Progenitor cell of endocrine pancreas (in vitro differentiated cells): ENCODE results near the gene KCNQ5. TPM values are rescaled to one million over a fixed set of nuclear protein-coding genes. Genes with fewer than 3 reads are reported as not detected.

ENCODE experiments used
- DNase-seq: peaks from one replicate; pipeline ENCODE4 v3.0.0; 2021; ENCODE audit warnings: low spot score; ENCODE audit not compliant: unreplicated experiment
- H3K27ac Mint-ChIP-seq: 2 replicates; pipeline ENCODE4 v1.8.0; 2021; ENCODE audit warnings: mild to moderate bottlenecking, moderate library complexity, mixed read lengths
- H3K27me3 Mint-ChIP-seq: 2 replicates; pipeline ENCODE4 v1.8.0; 2021; ENCODE audit warnings: mixed read lengths
- H3K36me3 Mint-ChIP-seq: 2 replicates; pipeline ENCODE4 v1.8.0; 2022; ENCODE audit warnings: mixed read lengths; ENCODE audit not compliant: insufficient read depth
- H3K4me1 Mint-ChIP-seq: 2 replicates; pipeline ENCODE4 v1.8.0; 2021; ENCODE audit warnings: low read depth, mixed read lengths
- H3K4me3 Mint-ChIP-seq: 2 replicates; pipeline ENCODE4 v1.8.0; 2021; ENCODE audit warnings: low read depth, mild to moderate bottlenecking, moderate library complexity, mixed read lengths
- H3K9me3 Mint-ChIP-seq: 2 replicates; pipeline ENCODE4 v1.8.0; 2021; ENCODE audit warnings: low read depth, mixed read lengths
- CTCF ChIP-seq: fragments of 200-600 bp; sonication (generic); IDR thresholded peaks from one replicate; pipeline ENCODE4 v1.5.0; 2021; ENCODE audit warnings: antibody characterized with exemption, mild to moderate bottlenecking; ENCODE audit not compliant: unreplicated experiment
- total RNA-seq: library from RNA; stranded (reverse); gene quantifications from 2 replicates; pipeline ENCODE4 v1.2.1, GENCODE V29; 2021

The KCNQ5 gene
- total RNA-seq, 1 donor from 2014 or later = 1.0 TPM

DNA sequence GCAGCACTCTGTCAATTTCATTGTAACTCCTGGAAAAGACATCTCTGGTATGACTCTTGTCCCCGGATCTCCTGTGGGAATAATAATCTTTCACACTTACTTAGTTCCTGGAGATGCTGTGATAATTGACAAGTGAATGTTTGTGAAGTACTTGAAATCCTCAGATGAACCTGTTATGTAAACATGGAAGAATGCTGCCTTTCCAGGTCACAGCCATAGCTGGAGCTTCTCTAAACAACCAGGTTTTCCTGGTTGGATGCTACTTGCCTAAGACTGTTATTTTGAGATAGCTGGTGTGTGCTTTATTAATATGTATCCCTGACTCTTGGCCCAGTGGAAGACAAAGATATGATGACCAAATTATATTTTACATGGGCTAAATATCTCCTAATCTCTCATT, 228.6 kb downstream of the KCNQ5 start:
- DNase-seq = no peak
- H3K9me3 Mint-ChIP-seq = no peaks in the 10 kb centered on the region
- TF ChIP-seq CTCF = no peak
- H3K36me3 Mint-ChIP-seq = no peaks in the 10 kb centered on the region
- H3K4me1 Mint-ChIP-seq = no peaks in the 10 kb centered on the region
- peaks cover 7% of the 10 kb centered on the region for H3K27me3 Mint-ChIP-seq
- H3K4me3 Mint-ChIP-seq = no peak overlapping the region
- no peak overlapping the region for H3K27ac Mint-ChIP-seq

DNA sequence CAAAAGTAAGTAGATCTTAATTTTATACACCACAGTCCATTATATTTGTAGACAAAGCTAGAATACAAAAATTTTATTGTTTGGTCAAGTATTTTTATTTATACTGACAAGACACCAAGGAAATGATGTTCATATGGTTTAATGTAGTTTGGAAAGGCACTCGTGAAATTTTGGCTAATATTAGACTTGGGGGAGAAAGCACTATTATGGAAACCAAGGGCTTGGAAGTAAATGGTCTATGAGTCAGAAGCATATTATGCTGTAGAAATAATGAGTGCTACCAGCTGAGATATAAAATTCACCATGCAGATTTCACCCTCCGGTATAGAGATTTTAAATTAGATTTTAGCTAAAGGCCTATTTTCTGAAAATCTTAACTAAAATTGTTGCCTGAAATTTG, 233.6 kb downstream of the KCNQ5 start:
- Mint-ChIP-seq H3K4me3 (no peak overlapping the region), H3K36me3 (no peaks in the 10 kb centered on the region), H3K9me3 (no peaks in the 10 kb centered on the region), H3K27me3 (no peaks in the 10 kb centered on the region), H3K27ac (no peak overlapping the region), H3K4me1 (no peaks in the 10 kb centered on the region)
- TF ChIP-seq CTCF = no peak
- DNase-seq = no peak

DNA sequence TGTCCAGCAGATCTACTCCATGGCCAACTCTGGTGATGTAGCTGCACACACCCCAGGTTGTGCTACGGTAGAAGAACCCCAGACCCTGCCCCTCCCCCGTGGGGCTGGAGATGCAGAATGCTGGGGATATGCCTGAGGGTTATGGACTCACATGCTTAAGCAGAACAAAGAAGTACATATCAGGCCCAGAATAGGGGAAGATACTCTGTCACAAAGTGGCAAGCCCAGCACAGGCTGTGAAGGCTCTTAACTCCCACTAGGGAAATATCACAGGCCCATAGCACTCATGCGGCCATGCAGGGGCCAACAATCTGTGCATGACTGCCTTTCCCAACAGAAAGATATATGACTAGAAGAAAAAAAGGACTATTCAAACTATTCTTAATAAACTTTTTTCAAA, 234.9 kb downstream of the KCNQ5 start:
- TF ChIP-seq CTCF = no peak
- H3K4me1 Mint-ChIP-seq = no peaks in the 10 kb centered on the region
- DNase-seq = no peak
- no peak overlapping the region for H3K4me3 Mint-ChIP-seq
- peaks cover under 1% of the 10 kb centered on the region for H3K27me3 Mint-ChIP-seq
- H3K9me3 Mint-ChIP-seq = no peaks in the 10 kb centered on the region
- H3K27ac Mint-ChIP-seq = no peak overlapping the region
- no peaks in the 10 kb centered on the region for H3K36me3 Mint-ChIP-seq

- peaks cover 3% of the 10 kb centered on the region for H3K27me3 Mint-ChIP-seq
- H3K4me3 Mint-ChIP-seq = no peak overlapping the region
- H3K4me1 Mint-ChIP-seq = no peaks in the 10 kb centered on the region
- no peak for DNase-seq
- no peaks in the 10 kb centered on the region for H3K36me3 Mint-ChIP-seq
- H3K27ac Mint-ChIP-seq = no peak overlapping the region
- H3K9me3 Mint-ChIP-seq = no peaks in the 10 kb centered on the region
- TF ChIP-seq CTCF = no peak
Measured at GRCh38 chr6:72857791-72858585, 236.1 kb downstream of the KCNQ5 start.

DNA sequence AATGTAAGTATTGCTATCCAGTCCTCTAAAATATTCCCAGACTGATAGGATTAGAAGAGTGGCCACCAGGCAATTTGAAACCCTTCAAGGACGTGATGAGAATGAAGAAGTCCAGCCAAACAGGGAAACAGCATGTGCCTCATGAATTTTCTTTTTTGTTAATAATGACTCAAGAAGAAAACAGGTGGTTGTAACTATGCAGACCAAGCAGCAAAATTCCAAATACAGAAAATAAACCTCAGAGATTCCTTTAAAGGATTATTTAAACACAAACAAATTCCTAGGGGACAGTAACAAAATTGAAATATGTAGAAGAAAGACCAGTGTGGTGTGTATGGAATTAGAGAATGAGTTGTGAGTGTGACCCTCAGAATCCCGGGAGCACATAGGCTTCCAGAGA, 239.2 kb downstream of the KCNQ5 start:
- no peaks in the 10 kb centered on the region for H3K4me1 Mint-ChIP-seq
- peaks cover 3% of the 10 kb centered on the region for H3K27me3 Mint-ChIP-seq
- H3K4me3 Mint-ChIP-seq = no peak overlapping the region
- no peak for TF ChIP-seq CTCF
- DNase-seq = no peak
- H3K36me3 Mint-ChIP-seq = no peaks in the 10 kb centered on the region
- H3K9me3 Mint-ChIP-seq = no peaks in the 10 kb centered on the region
- H3K27ac Mint-ChIP-seq = no peak overlapping the region
